Activated CD4-positive, alpha-beta T cell treated with anti-CD3 and anti-CD28 coated beads for 4 hours (primary cell): ENCODE results near the gene RAB26.

ENCODE experiments used
- DNase-seq, 2 donors: peaks; one replicate each; pipeline ENCODE4 v3.0.0-alpha.2; 2020

The RAB26 gene

GRCh38 chr16:2180962-2181923, 32.8 kb downstream of the RAB26 start:
- no peak for DNase-seq

- no peak for DNase-seq
Measured at GRCh38 chr16:2181952-2182351, 33.5 kb downstream of the RAB26 start.

GRCh38 chr16:2183671-2184070, 35.2 kb downstream of the RAB26 start:
- DNase-seq, result no peak

DNA sequence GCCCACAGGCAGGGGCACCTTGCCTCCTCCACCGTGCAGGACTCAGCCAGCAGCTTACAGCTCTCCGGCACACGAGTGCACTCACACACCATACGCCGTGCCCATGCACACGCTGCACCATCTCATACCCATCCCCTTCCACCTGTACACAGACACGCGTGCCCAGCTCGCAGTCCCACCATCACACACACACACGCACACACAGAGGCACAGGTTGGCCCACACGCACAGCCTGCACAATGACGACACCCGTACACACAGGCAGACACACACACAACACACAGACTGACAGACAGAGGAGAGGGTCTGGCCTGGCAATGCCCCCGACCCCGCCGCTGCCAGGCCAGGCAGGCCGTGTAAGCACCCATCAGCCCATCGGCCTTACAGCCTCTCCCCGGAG, 35.9 kb downstream of the RAB26 start:
- no peak for DNase-seq

GRCh38 chr16:2184962-2185361, 36.5 kb downstream of the RAB26 start:
- no peak for DNase-seq

DNA sequence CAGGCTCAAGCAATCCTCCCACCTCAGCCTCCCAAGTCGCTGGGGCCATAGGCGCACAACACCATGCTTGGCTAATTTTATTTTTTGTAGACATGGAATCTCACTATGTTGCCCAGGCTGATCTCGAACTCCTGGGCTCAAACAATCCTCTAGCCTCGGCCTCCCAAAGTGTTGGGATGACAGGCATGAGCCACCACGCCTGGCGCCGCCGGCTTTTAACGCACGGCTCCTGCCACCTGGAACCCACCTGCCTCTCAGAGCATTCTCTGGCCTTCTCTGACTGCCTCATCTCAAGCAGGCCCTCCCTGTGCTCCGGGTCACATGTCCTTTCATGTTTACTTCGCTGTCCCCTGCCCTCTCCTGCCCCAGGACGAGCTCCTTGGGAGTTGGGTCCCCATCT, 37.6 kb downstream of the RAB26 start:
- DNase-seq, result no peak

DNA sequence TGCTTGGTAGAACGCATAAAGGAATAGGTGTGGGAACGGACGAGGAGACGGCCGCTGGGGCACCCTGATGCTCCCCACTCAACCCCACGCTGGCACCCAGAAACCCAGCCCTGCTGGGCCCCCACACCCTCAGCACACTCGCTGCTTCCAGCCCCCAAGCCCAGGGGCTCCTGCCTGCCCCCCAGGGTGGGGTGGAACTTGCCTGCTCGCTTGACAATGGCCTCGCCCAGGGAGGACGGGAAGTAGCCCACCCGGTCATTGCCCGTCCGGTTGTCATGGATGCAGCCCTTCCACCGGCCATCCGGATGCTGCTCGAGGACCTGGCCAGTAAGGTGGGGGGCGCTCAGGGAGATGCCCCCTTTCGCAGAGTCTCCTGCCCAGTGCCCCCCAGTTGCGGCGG, 38.1 kb downstream of the RAB26 start:
- DNase-seq, result no peak

GRCh38 chr16:2187212-2187611, 38.8 kb downstream of the RAB26 start:
- DNase-seq, result no peak

DNA sequence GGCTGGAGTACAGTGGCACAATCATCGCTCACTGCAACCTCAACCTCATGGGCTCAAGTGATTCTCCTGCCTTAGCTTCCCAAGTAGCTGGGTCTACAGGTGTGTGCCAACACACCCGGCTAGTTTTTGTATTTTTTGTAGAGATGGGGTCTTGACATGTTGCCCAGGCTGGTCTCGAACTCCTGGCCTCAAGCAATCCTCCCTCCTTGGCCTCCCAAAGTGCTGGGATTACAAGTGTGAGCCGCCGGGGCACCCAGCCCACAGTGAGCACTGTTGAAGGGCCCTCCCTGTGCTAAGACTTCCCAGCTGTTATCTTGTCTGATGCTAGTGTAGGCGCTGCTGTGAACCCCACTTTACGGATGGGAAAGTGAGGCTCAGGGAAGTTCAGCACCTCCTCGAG, 40.0 kb downstream of the RAB26 start:
- no peak for DNase-seq

- DNase-seq, result no peak
Measured at GRCh38 chr16:2189252-2189893, 40.9 kb downstream of the RAB26 start.

DNA sequence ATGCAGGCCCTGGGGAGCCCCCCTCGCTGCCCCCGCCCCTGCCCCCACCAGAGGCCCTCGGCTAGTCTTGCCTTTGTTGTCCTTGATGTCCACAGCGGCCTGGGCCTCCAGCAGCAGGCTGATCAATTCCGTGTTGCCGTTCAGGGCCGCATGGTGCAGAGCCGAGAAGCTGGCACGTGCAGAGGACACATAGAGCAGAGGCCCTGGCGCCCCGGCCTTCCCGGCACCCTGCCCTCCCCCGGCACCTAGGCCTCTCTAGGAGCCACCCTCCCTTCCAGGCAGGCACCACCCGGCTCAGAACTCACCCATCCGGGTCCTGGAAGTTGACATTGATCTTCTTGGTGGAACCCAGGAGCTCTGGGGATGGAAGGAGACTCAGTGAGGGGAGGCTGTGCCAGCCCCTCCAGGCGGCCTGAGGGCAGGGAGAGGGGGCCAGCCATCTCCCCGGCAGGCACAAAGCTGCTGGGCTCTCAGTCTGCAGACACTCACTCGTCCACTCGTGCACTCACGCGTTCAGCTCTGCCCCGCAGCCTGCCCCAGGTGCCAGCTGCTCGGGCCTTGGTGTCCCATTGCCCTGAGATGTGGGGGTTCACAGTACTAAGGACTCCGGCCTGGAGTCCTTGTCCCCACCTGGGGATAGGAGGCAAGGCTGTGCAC, 41.7 kb downstream of the RAB26 start:
- DNase-seq, result no peak

DNA sequence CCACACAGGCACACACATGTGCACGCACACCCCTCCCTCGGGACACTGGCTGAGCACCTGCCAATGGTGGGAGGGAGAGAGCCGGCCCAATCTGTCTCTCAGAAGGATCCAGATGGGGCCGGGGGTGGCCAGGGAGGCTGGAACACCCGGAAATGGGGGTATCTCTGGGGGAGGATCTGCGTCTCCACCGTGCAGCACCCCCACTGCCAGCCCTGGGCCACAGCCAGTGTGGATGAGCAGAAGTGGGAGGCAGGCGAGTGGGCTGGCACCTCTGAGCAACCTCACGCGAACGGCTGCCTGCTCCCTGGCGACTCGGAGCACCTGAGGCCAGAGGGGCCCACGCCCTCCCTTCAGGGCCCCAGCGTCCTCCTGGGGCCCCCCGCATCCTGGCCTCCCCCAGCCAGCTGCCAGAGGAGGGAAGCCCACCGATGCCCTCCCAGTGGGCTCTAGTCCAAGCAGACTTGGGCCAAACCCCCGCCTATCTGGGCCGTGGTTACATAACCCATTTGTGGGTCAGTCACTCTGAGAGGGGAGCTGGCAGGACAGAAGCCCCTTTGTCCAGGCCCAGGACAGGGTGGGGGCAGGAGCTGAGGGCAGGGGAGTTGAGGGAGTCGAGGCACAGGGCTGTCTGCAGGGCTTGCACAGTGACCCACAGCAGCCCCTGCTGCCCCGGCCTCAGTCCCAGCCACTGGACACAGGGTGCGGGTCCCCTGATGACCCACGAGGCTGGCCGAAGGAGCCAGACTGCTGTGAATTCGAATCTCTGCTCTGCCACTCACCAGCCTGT, 42.4 kb downstream of the RAB26 start:
- DNase-seq, result no peak

- no peak for DNase-seq
Measured at GRCh38 chr16:2191446-2191706, 43.0 kb downstream of the RAB26 start.

DNA sequence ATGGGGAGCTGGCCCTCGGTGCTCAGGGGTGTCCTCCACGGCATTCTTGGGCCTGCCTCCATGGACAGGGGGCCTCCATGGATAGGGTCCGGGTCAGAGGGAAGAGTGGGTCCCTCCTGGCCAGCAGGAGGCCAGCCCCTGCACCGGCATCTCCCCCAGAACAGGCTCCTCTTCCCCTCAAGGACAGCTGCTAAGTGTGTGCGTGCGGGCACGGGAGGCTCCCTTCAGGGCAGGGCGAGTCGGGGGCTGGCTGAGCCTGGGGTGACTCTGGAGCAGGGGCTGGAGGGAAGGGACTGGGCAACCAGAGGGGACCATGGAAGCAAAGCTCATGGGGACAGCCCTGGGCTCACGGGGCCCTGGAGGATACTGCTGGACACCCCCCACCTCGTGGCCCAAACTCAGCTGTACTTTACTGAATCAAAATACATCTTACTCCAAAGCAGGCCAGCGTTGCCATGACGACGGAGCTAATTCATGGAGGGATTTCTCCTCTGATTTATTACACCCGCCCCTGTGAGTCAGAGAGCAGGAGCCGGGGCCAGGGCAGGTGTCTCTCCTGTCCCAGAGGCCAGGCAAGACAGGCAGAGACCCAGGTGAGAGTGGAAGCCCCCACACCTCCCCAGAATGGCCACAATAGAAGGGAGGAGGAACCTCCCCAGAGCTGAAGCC, 45.9 kb downstream of the RAB26 start:
- DNase-seq, result no peak

DNA sequence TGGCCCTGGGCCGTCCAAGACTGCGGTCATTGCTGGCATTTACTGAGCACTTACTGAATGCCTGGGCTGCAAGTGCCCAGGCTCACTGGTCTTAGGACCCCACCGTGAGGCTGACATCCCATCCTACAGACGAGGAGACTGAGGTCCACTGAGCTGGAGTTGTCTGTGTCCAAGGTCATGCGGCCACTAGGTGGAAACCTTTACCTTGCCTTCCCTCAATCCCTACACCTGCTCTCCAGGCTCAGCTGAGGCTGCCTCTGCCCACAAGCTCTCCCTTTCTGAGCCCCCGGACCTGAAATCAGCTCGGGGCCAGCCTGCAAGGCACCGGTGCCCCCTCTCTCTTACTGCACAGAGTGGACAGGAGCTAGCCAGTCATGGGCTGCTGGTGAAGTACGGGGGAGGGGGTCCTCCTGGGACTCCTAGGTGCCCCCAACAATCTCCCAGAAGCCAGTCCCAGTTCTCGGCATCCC, 46.5 kb downstream of the RAB26 start:
- peak; percentile 45 to 56 for DNase-seq

DNA sequence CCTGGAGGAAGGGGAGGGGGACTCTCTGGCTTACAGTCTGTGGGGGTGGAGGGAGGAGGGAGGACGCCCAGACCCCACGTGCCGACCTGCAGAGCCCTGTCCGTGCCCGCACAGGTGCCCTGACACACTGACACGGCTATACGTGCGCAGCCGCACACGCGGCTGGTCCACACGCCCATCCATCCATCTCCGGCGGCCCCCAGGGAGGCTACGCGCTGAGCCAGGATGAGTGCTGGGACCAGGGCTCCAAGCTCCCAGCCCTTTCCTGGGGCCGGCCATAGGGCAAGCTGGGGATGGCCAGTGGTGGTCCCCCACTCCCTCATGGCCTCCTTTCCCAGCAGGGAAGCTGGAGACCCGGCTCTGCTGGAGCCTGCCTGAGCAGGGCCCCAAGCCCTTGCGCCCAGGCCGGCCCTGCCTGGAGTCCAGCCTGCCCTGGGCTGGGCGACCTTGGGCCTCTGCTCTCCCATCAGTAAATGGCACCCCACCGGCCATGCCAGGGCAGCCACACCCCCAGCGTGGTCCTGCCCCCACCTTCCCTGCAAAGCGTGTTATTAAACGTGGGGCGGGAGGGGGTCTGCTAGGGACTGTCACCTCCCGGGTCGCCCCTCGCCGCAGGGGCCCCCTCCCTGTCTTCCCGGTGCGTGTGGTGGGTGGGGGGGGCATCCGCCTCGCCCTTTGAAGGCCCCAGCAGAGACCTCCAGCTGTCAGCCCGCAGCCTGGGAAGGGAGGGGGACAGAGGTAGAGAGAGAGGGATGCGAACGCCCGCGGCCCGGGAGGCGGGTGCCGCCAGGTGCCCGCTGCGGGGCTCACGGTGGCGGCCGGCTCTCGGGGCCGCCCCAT, 47.1 kb downstream of the RAB26 start:
- no peak for DNase-seq

GRCh38 chr16:2196162-2196980, 47.9 kb downstream of the RAB26 start, which contains the start of gene CASKIN1:
CASKIN1 (minus strand) TSS chr16:2196605; CDS start chr16:2196432, 173 bp downstream.
- DNase-seq, result no peak

DNA sequence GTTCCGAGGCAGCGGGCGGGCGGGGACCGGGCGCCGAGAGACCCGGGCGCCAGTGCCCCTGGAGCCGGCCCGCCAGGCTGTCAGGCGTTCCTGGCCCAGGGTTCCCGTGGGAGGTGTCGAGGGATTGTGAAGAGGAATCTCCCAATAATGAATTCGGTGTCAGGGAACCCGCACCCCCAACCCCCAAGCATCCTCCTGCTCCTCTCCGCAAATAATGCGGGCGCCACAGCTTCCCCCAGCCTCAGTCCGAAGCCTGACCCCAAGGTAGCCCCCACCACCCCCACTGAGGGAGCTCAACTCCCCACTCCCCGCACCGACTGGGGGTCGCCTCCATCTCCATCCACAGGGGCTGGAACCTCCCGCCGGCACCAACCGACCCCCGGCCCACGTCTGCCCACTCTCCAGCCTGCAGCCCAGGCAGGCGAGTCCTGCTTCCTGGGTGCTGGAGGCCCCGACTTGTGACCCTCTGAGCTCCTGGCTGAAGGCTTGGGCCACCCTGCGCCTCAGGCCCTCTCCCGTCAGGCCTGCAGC, 48.6 kb downstream of the RAB26 start:
- DNase-seq, result no peak

DNA sequence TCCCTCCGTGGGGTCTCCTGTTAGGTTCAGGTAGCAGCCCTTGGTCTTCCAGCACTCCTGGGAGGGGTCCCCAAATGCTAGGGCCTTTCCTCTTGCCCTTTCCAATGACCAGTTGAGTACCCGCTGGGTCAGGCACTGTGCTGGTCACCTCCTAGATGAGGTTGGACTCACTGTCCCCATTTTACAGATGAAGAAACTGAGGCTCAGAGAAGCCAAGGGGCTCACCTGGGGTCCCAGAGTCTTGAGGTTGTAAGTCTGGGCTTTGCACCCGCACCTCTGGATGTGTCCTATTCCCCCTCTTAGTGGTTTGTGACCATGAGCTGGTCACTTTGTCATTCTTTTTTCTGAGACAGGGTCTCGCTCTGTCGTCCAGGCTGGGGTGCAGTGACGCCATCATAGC, 49.3 kb downstream of the RAB26 start:
- no peak for DNase-seq

GRCh38 chr16:2198283-2198682, 49.9 kb downstream of the RAB26 start:
- no peak for DNase-seq
